B cell (primary cell): ENCODE results near the gene CHFR. TPM values are rescaled to one million over a fixed set of nuclear protein-coding genes. Genes with fewer than 3 reads are reported as not detected.

ENCODE experiments used
- ATAC-seq: fragments of 200-7000 bp; cut with Tn5 transposase; one replicate; pipeline ENCODE4 v1.10.0; 2021; ENCODE audit warnings: low read depth, mild to moderate bottlenecking, moderate number of reproducible peaks, moderate library complexity
- CTCF ChIA-PET: fragments of 350-600 bp; sonication (Branson Sonifier 250); formaldehyde crosslinking; loops from one replicate; lab custom pipeline; 2021; ENCODE audit warnings: antibody characterized with exemption, inconsistent platforms; lab: Charles Lee
- POLR2A ChIA-PET: fragments of 350-600 bp; sonication (Branson Sonifier 250); formaldehyde crosslinking; loops from one replicate; lab custom pipeline; 2021; ENCODE audit warnings: antibody characterized with exemption; lab: Charles Lee
- DNase-seq: peaks from one replicate; pipeline ENCODE4 v3.0.0; 2013
- H2AFZ ChIP-seq: 2 replicates; pipeline ENCODE4 v1.6.1; 2012; ENCODE audit warnings: mild to moderate bottlenecking, low read depth, low read length; ENCODE audit not compliant: insufficient read depth, poor library complexity, severe bottlenecking
- H3K27ac ChIP-seq, 2 donors: 1 replicate in 1 of 2; 2 replicates in 1 of 2; pipeline ENCODE4 v1.5.1; 2012 to 2013; ENCODE audit warnings: low read length in 2 of 2, mild to moderate bottlenecking in 2 of 2, moderate library complexity in 1 of 2
- H3K27me3 ChIP-seq, 4 experiments: fragments of 200-600 bp in 1 of 4; sonication (generic) in 1 of 4; replicated peaks in 1 of 4; 1 replicate in 2 of 4; 2 replicates in 2 of 4; pipeline versions ENCODE4 v1.6.1 to v1.7.0; 2013 to 2016; ENCODE audit warnings: low read length in 3 of 4, mild to moderate bottlenecking in 2 of 4, mixed read lengths in 1 of 4, moderate library complexity in 1 of 4; ENCODE audit not compliant: insufficient read depth in 4 of 4, control insufficient read depth in 3 of 4; ENCODE audit errors: control extremely low read depth in 1 of 4
- H3K36me3 ChIP-seq, 2 experiments: replicated peaks in 1 of 2; 1 replicate in 1 of 2; 2 replicates in 1 of 2; pipeline versions ENCODE4 v1.6.1 to v1.7.1; 2013; ENCODE audit warnings: low read length in 1 of 2; ENCODE audit not compliant: insufficient read depth in 2 of 2, control insufficient read depth in 1 of 2; ENCODE audit errors: control extremely low read depth in 1 of 2, extremely low read depth in 1 of 2
- H3K4me1 ChIP-seq, 2 donors: fragments of 200-600 bp in 1 of 2; sonication (generic) in 1 of 2; 1 replicate in 1 of 2; 2 replicates in 1 of 2; pipeline versions ENCODE4 v1.5.1 to v1.6.1; 2013 to 2017; ENCODE audit warnings: low read length in 2 of 2; ENCODE audit not compliant: control insufficient read depth in 2 of 2, insufficient read depth in 2 of 2
- H3K4me2 ChIP-seq: replicated peaks from 2 replicates; pipeline ENCODE3; 2012; ENCODE audit warnings: mild to moderate bottlenecking, low read depth, low read length; ENCODE audit not compliant: poor library complexity, severe bottlenecking
- H3K4me3 ChIP-seq, 5 experiments: fragments of 200-600 bp in 1 of 5; sonication (generic) in 1 of 5; 1 replicate in 3 of 5; 2 replicates in 2 of 5; pipeline versions ENCODE4 v1.5.1 to v1.7.0; 2011 to 2016; ENCODE audit warnings: low read length in 4 of 5, mild to moderate bottlenecking in 4 of 5, low read depth in 2 of 5, control low read depth in 1 of 5, moderate library complexity in 1 of 5; ENCODE audit not compliant: insufficient read depth in 1 of 5; ENCODE audit errors: control extremely low read depth in 1 of 5, extremely low read depth in 1 of 5
- H3K79me2 ChIP-seq: fragments of 200-600 bp; sonication (generic); one replicate; pipeline ENCODE4 v1.6.0; 2016; ENCODE audit warnings: low read length; ENCODE audit not compliant: control insufficient read depth, insufficient read depth
- H3K9ac ChIP-seq: fragments of 200-600 bp; sonication (generic); 2 replicates; pipeline ENCODE4 v1.6.1; 2017; ENCODE audit warnings: mild to moderate bottlenecking, low read length, moderate library complexity
- H3K9me3 ChIP-seq, 3 donors: one replicate each; pipeline versions ENCODE4 v1.6.1 to v1.7.1; 2013; ENCODE audit warnings: low read length in 2 of 3; ENCODE audit not compliant: control insufficient read depth in 2 of 3, insufficient read depth in 1 of 3; ENCODE audit errors: control extremely low read depth in 1 of 3
- H4K20me1 ChIP-seq: 2 replicates; pipeline ENCODE4 v1.6.0; 2012; ENCODE audit warnings: mild to moderate bottlenecking, low read length; ENCODE audit not compliant: insufficient read depth, control insufficient read depth, poor library complexity, severe bottlenecking
- H3K27ac Mint-ChIP-seq: one replicate; pipeline ENCODE4 v1.8.0; 2021; ENCODE audit warnings: mixed read lengths
- H3K27me3 Mint-ChIP-seq: one replicate; pipeline ENCODE4 v1.8.0; 2021; ENCODE audit warnings: mixed read lengths
- H3K4me1 Mint-ChIP-seq: one replicate; pipeline ENCODE4 v1.8.0; 2021; ENCODE audit warnings: mixed read lengths
- H3K4me3 Mint-ChIP-seq: one replicate; pipeline ENCODE4 v1.8.0; 2021; ENCODE audit warnings: mixed read lengths
- H3K9me3 Mint-ChIP-seq: one replicate; pipeline ENCODE4 v1.8.0; 2022; ENCODE audit warnings: mixed read lengths; ENCODE audit not compliant: insufficient read depth
- CTCF ChIP-seq: fragments of 200-600 bp; IDR thresholded peaks from one replicate; pipeline ENCODE4 v1.8.0; 2022; ENCODE audit warnings: antibody characterized with exemption, mild to moderate bottlenecking
- EZH2 ChIP-seq: IDR thresholded peaks from 2 replicates; pipeline ENCODE4 v1.6.1; 2012; ENCODE audit warnings: borderline replicate concordance, low read depth, mild to moderate bottlenecking, moderate library complexity, low read length; ENCODE audit not compliant: insufficient read depth, poor library complexity, severe bottlenecking
- WGBS: methylation state at CpG from one replicate; pipeline ENCODE4 v1.1.5; 2013; ENCODE audit warnings: missing lambda C conversion rate; ENCODE audit not compliant: insufficient coverage; 5-methylcytosine and 5-hydroxymethylcytosine counted together
- intact Hi-C: fragments of 100-400 bp; cut with micrococcal nuclease; formaldehyde crosslinking; loops from one replicate; pipeline ENCODE4 v1.10.0; 2022
- polyA plus RNA-seq: library from polyadenylated mRNA; depleted of rRNA; stranded (reverse); fragments of >200 nt; gene quantifications from 2 replicates; pipeline ENCODE4 v1.2.3, GENCODE V29; 2012
- total RNA-seq, 2 donors: library from RNA; stranded (reverse); fragments of 120-200 nt in 1 of 2; gene quantifications; 1 replicate in 1 of 2; 2 replicates in 1 of 2; pipeline versions ENCODE4 v1.2.3 to v1.2.4, GENCODE V29; 2013 to 2022

Gene CHFR
- total and polyA plus RNA-seq, 2 donors (not counting 1 experiment from before 2014, with no cell fraction given) = 83.8 to 92.5 TPM

- Mint-ChIP-seq H3K27me3 (no peaks in the 10 kb centered on the region), H3K4me1 (peaks cover 1% of the 10 kb centered on the region), H3K27ac (no peak overlapping the region), H3K9me3 (no peaks in the 10 kb centered on the region), H3K4me3 (no peak overlapping the region)
- intact Hi-C loops = no loop called here
- POLR2A ChIA-PET = no interaction called here
- peaks cover 0 to 56% of the 10 kb centered on the region in 2 experiments for H3K36me3 ChIP-seq
- whole genome bisulfite sequencing = 97% methylated on average over 18 of the region's 18 CpGs
- ATAC-seq (no peak), DNase-seq (no peak)
- H4K20me1 ChIP-seq = peaks cover 37% of the 10 kb centered on the region
- no peak overlapping the region for H3K4me2 ChIP-seq
- no peak overlapping the region for H3K9ac ChIP-seq
- H2AFZ ChIP-seq = no peak overlapping the region
- H3K4me1 ChIP-seq = no peaks in the 10 kb centered on the region
- CTCF ChIA-PET = interaction anchor here (0.6 to 1.0 kb wide), 2 partner anchors 35 to 38 kb away, joined by 3 read pairs; no protein-coding TSS in a partner anchor
- H3K4me3 ChIP-seq = no peak overlapping the region
- H3K27ac ChIP-seq = no peak overlapping the region
- TF ChIP-seq CTCF (no peak), EZH2 (no peak)
- no peaks in the 10 kb centered on the region for H3K27me3 ChIP-seq
- peaks cover 43% of the 10 kb centered on the region for H3K79me2 ChIP-seq
- no peaks in the 10 kb centered on the region for H3K9me3 ChIP-seq
These were observed 80.5 kb downstream of the CHFR start for GRCh38 chr12:132806857-132807256.

GRCh38 chr12:132804426-132804861, 83.0 kb downstream of the CHFR start:
- ATAC-seq (no peak), DNase-seq (no peak)
- H3K9me3 ChIP-seq = no peaks in the 10 kb centered on the region
- no peaks in the 10 kb centered on the region for H3K4me1 ChIP-seq
- no peak overlapping the region for H3K4me3 Mint-ChIP-seq
- no peak overlapping the region for H3K9ac ChIP-seq
- no peak overlapping the region for H3K4me2 ChIP-seq
- no peak for TF ChIP-seq CTCF
- no peak for TF ChIP-seq EZH2
- WGBS = 90% methylated on average over 12 of the region's 16 CpGs
- H3K27me3 ChIP-seq = no peaks in the 10 kb centered on the region
- H3K27ac ChIP-seq = no peak overlapping the region
- peaks cover 37% of the 10 kb centered on the region for H4K20me1 ChIP-seq
- H3K27me3 Mint-ChIP-seq = no peaks in the 10 kb centered on the region
- no peaks in the 10 kb centered on the region for H3K9me3 Mint-ChIP-seq
- ChIA-PET CTCF (interaction anchor here (1.0 kb wide), 1 partner anchor 15 kb away, joined by 3 read pairs; no protein-coding TSS in a partner anchor), POLR2A (no interaction called here)
- peaks cover 38% of the 10 kb centered on the region for H3K79me2 ChIP-seq
- H3K27ac Mint-ChIP-seq = no peak overlapping the region
- intact Hi-C loops = no loop called here
- peaks cover 1% of the 10 kb centered on the region for H3K4me1 Mint-ChIP-seq
- peaks cover 0 to 65% of the 10 kb centered on the region in 2 experiments for H3K36me3 ChIP-seq
- no peak overlapping the region for H3K4me3 ChIP-seq
- H2AFZ ChIP-seq = no peak overlapping the region
